Stimulated activated CD4-positive, alpha-beta T cell treated with anti-CD3 and anti-CD28 coated beads, TNF-alpha, amount 100 ng/mL, for 4 hours (primary cell): Measurements from ENCODE around the gene GNG12.

ENCODE experiments used
- DNase-seq, 3 experiments: peaks; one replicate each; pipeline ENCODE4 v3.0.0-alpha.2; 2020; ENCODE audit warnings: low read depth in 3 of 3

The GNG12 gene

DNA sequence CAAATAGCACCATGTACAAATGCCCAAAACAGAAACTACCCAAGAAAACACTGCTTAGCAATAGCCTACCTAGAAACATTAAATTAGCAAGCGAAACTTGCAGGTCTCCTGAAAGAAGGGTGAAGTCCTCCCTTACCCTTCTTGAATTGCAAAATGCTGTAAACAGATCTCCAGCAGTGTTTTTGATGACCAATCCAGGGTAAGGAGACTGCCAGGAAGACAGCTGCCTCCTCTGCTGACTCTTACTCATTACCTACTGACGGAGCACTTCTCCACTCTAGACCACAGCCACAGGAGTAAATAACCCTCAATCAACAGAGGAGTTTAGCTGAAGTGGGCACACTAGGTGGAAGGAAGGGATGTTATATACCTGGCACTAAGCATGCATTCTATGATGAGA lies 180.5 kb downstream of the GNG12 start:
- DNase-seq, result no peak
